Jurkat, Clone E6-1 (cell line): ENCODE results near the gene TOP1.

Experiments
- DNase-seq: peaks from one replicate; pipeline ENCODE4 v3.0.0-alpha.2; 2011; ENCODE audit warnings: low read depth, low spot score
- H3K4me3 ChIP-seq: 2 replicates; pipeline ENCODE4 v1.5.1; 2011; ENCODE audit warnings: mild to moderate bottlenecking, low read length, control low read depth, moderate library complexity

The TOP1 gene

DNA sequence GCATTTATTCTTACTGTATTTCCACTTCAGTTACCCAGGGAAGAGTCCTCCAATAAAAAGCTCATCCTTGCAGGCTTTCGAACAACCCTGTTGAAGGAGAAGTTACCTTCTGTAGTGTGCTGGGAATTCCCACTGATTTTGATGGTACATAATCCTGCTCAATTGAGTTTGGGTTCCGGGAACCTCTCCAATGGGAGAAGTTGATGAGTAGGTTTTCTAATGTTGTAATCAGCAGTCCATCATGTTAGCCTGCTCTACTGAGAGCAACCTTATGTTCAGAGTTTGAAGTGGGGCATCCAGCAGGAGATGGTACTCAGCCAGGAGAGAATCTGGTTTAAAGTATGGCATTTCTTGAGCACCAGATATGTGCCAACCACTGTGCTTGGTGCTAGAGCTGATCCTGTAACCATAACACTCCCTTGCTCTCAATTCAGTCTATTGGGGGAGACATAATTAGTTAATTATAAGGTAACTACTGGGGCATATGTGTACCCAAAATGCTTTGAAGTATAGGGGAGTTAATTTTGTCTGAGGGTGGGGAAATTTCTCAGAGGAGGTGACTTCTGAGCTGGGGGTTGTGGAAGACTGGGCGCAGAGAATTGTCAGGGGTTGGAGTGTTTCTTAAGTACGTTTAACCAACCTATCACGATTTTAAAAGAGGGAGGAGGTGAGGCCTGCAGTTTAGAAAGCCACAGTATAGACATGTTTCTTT lies 2.1 kb downstream of the TOP1 start:
- no peak for DNase-seq
- H3K4me3 ChIP-seq = no peak overlapping the region; the same call in 1 of the 2 replicates

- H3K4me3 ChIP-seq = no peak overlapping the region
- DNase-seq = no peak
Observed at GRCh38 chr20:41031243-41031619, 2.6 kb downstream of the TOP1 start.

- no peak for DNase-seq
- no peak overlapping the region for H3K4me3 ChIP-seq
Observed at GRCh38 chr20:41032271-41032670, 3.6 kb downstream of the TOP1 start.

DNA sequence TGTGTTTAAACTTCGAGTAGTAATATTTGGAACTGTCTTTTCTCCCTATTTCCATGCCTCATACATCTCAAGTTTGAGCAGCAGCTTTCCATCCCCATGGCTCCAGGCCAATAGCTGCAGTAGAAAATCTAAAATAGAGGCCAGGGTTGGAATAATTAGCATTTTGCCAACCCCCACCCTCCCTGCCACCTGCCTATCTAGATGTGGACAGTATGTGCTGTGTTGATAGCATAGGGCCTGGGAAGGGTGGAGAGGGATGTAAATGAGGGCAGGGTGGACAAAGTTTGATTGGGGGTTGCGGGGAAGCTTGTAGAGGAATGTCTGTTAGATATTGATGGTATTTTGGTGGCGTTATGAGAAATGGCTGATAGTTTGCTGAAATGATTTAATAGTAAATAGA lies 5.6 kb downstream of the TOP1 start:
- DNase-seq = no peak
- H3K4me3 ChIP-seq = no peak overlapping the region

GRCh38 chr20:41035207-41035606 lies 6.6 kb downstream of the TOP1 start:
- no peak for DNase-seq
- no peak overlapping the region for H3K4me3 ChIP-seq

DNA sequence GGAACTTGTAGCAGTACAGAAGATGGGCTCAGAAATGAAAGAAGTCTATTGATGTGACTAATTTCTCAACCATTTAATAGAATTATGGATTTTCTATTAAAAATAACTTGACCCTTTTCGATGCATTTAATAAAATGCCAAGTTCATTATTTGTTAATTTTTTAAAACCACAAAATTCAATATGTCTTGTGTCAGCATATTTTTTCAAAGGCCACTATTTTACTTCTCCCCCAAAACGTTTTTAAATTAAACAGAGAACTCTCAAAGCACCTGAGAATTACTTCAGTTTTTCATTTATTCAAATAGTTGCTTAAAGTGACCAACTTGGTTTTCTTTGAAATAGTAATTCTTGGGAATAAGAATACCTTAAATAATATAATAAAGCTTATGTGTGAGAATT lies 8.6 kb downstream of the TOP1 start:
- DNase-seq = no peak
- no peak overlapping the region for H3K4me3 ChIP-seq

DNA sequence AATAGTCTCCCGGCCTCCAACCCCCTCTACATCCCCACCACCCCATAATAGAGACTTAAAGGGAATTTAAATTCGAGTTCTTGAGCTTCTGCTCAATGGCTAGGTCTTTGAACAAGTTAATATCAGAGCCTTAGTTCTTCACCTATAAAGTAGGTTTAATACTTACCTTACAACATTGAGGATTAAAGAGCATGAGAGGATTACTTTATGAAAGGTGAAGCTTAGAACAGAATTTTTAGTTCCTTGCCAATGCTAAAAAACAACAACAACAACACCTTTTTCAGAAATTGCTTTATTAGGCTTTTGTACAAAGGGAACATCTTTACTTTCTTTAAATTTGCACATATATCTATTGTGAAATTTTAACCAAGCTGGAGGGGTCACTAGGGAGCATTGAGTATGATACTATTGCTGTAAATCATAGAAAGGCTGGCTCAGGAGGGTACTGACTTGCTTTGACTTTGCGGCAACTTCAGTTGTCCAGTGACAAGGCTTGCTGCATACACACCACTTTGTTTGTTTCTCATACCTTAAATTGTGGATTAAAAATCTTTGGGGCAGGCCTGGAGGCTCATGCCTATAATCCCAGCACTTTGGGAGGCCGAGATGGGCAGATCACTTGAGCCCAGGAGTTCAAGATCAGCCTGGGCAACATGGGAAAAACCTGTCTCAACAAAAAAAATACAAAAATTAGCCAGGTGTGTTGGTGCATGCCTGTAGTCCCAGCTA lies 9.7 kb downstream of the TOP1 start:
- no peak overlapping the region for H3K4me3 ChIP-seq
- no peak for DNase-seq

DNA sequence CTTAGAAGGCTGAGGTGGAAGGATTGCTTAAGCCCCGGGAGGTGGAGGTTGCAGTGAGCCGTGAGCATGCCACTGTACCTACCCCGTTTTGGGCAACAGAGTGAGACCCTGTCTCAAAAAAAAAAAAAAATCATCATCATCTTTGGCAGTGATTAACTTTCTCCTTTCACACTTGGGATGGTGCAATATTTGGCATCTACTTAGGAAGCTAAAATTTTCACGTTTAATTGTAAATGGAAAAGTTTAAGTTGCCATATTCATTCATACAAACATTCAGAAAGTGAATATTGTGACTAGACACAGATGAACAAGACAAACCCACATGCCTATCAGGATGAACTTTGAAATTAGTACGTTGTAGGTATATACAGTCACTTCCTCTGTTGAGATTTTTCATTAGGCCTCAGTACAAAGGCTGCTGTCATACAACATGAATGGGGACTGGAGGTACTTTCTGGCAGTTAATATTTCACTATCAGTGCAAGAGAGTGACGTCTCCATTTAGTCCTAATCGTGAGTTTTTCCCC lies 10.3 kb downstream of the TOP1 start:
- no peak overlapping the region for H3K4me3 ChIP-seq
- no peak for DNase-seq

GRCh38 chr20:41040855-41041254 lies 12.2 kb downstream of the TOP1 start:
- peak; percentile 26 for DNase-seq
- H3K4me3 ChIP-seq = no peak overlapping the region

- H3K4me3 ChIP-seq = no peak overlapping the region
- no peak for DNase-seq
Observed at GRCh38 chr20:41041693-41042092, 13.1 kb downstream of the TOP1 start.

- H3K4me3 ChIP-seq = no peak overlapping the region
- DNase-seq = no peak
Observed at GRCh38 chr20:41044409-41045062, 15.9 kb downstream of the TOP1 start.

DNA sequence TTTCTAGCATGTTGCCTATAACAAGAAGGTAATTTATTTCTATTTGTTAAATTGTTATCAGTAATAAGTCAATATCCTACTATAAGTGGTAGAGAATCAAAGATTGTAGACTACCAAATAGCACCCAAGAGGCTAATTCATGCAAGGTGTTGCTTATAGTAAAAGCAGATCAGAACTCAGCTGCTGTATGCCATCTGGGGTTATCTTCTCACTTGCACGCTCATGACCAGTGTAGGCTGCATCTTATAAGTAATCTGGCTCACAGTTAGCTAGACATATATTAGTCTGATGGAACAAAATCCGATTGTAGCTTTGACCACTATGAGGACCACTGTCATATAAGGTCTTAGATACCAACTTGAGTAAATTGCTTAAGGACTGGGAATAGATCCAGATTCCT lies 17.0 kb downstream of the TOP1 start:
- no peak for DNase-seq
- H3K4me3 ChIP-seq = no peak overlapping the region

- no peak overlapping the region for H3K4me3 ChIP-seq
- no peak for DNase-seq
Observed at GRCh38 chr20:41046716-41047115, 18.1 kb downstream of the TOP1 start.

GRCh38 chr20:41047279-41047974 lies 18.8 kb downstream of the TOP1 start:
- no peak overlapping the region for H3K4me3 ChIP-seq
- no peak for DNase-seq

DNA sequence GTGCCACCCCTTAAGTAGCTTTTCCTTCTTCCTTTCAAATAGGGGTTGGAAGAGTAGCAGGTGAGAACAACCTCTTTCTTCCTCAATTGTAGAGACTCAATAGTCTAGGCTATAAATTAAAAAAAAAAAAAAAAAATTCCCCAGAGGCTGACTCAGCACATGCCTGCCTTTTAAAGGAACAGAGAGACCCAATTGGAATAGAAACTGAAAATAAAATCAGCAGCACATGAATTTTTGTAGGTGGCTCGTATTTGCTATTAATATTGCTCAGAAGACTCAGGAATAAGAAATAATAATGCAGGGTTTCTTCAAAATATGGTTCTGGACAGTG lies 19.3 kb downstream of the TOP1 start:
- no peak overlapping the region for H3K4me3 ChIP-seq

DNA sequence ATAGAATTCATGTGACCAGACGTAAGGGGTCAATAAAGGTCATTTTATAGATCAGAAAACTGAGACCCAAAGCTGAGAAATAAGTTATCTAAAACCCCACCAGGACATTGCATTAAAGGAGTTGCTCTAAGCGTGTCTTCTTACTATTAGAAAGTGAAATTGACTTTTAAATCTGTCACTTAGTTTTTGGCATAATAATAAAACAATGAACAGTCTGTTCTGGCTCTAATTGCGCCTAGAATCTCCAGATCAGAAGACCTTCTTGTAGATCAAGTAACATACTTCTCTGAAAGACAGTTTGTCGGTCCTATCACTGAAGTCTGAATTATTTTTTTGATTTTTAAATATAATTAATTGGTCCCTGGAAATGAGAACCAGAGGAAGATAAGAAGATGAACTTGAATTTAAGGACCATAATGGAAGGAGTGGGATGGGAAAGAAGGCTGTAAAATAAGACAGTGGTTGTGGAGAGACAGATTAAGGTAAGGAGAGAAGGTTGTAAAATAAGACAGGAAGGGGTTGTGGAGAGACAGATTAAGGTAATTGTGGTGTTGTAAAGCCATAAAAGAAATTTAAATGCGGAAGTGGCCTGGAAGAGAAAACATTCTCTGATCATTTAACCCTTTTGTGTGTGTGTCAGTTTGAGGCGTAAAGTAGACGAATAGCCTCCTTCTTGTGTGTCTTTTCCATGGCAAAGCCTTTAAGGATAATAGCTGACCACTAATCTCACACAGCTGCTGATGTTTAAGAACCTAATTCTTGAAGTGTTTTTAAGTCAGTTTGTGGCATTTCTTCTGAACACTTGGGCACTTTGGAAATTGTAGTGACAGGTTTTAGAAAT lies 20.1 kb downstream of the TOP1 start:
- no peak overlapping the region for H3K4me3 ChIP-seq
- DNase-seq = peak; percentile 78

More for the DNA sequence above, 19.3 kb downstream of the TOP1 start:
- no peak for DNase-seq

DNA sequence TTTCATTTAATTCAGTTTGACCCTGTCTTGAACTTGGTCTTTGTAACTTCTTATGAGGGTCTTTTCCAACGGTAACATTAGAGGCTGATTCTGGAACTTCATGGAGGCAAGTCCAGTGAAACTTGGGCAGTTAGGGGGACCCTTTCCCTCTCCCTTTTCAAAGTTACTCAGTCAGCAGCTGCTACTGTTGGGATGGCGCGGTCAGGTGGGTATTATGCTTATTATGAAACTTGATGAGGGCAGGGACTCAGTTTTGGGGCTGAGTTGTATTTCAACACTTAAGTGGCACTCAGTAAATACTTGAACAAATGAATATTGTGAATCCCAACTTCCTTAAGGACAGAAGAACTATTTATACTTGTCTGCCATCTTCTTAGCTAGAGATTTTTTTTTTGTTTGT lies 20.8 kb downstream of the TOP1 start:
- H3K4me3 ChIP-seq = no peak overlapping the region
- DNase-seq = no peak

- H3K4me3 ChIP-seq = no peak overlapping the region
- no peak for DNase-seq
Observed at GRCh38 chr20:41050361-41051008, 21.9 kb downstream of the TOP1 start.
